Adipose tissue (tissue), 3 donors: ENCODE results near the gene ALAD. TPM values are rescaled to one million over a fixed set of nuclear protein-coding genes. Genes with fewer than 3 reads are reported as not detected.
"Not testable (repeated sequence)": the region's sequence is repeated elsewhere in the genome, so short reads cannot be mapped to it uniquely, and the experiment has no call there.

Experiments
- H3K27ac ChIP-seq: one replicate; pipeline ENCODE4 v1.5.1; 2013; ENCODE audit warnings: low read depth, low read length
- WGBS, 3 donors: extraction: QIAGEN DNeasy Blood & Tissue Kit; methylation state at CpG; one replicate each; pipeline ENCODE4 v1.1.7; 2013; 5-methylcytosine and 5-hydroxymethylcytosine counted together
- polyA plus RNA-seq, 3 donors: library from polyadenylated mRNA; stranded (reverse); fragments of 200-250 nt; gene quantifications; one replicate each; pipeline ENCODE4 v1.2.3, GENCODE V29; 2013
- donor health status: healthy with polysubstance abuse.
- donor health status: Bipolar disorder and iron deficiency.
- donor health status: healthy.

ALAD gene
- polyA plus RNA-seq = 10 to 100 TPM; 32.5 to 56.7 (median 40.1) TPM

GRCh38 chr9:113401027-113401792, at the start of gene ALAD:
Gene ALAD, minus strand, starts transcription at chr9:113401284. Its CDS starts 7,725 bp downstream, at chr9:113393559.
- no peak within 1 kb of the TSS for H3K27ac ChIP-seq
- WGBS, 3 donors = 2% methylated on average over 45 to 50 of the region's 50 CpGs

DNA sequence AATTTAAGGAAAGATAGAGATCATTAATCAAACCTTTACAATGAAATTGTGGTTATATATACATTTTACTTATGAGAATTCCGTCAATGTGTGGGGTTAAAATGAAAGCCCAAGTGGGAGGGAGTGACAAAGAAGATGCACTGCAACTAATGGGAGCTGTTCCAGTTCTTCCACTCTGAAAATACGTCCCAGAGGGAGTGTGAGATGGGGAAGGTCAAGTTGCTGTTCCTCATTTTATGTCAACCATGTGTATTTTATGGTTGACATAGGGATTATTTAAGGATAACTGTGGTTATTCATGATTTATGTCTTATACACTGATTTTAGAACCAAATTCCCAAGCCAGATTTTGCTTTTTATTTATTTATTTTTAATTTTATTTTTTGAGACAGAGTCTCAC, 48.3 kb upstream of the ALAD start:
- H3K27ac ChIP-seq = no peak overlapping the region
- WGBS, 3 donors = 39 to 73% (median 59%) methylated on average over 2 of the region's 2 CpGs

DNA sequence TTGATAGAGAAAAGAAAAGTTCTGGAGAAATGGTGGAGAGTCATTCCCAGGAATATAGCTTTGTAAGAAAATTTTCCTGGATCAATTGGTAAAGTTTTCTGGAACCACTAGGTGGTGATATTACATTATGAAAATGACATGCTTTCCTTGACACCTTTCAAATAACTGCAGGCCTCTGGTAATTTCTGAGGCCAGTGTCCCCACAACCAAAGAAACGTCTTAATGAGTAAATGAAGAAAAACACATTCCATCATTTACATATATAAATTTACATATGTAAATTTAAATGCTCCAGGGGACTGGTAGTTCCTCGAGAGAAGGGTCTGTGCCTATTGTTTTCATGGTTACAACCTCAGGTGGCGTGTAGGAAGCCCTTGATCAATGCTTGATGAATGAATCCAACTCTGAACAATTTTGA, 45.2 kb upstream of the ALAD start:
- no peak overlapping the region for H3K27ac ChIP-seq
- 56 to 60% (median 60%) methylated on average over 3 of the region's 3 CpGs for WGBS, 3 donors

DNA sequence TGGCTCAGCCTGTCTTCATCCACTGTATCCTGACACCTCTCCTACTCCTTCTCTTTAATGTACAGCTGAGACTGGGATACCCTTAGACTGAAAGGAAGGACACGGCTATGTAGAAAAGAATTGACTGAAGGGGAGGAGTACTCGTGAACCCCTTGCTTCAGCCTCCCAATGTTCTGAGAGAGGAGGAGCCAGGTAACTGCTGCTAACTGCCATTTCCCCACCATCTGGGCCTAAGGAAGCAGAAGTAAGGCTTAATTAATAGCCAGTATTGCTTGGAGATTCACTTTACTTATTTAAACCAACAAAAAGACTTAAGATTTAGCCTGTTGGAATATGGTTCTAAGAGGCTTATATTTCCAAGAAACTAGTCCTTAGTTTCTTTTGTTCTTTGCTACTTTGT, 43.7 kb upstream of the ALAD start:
- H3K27ac ChIP-seq = no peak overlapping the region
- WGBS, 3 donors = 55 to 87% (median 61%) methylated on average over 2 of the region's 2 CpGs

- H3K27ac ChIP-seq = not testable (repeated sequence)
- 80 to 97% (median 83%) methylated on average over 1 of the region's 1 CpG for WGBS, 3 donors
Measured at GRCh38 chr9:113437716-113438115, 36.6 kb upstream of the ALAD start.

- WGBS, 3 donors = 77 to 79% (median 77%) methylated on average over 4 of the region's 4 CpGs
- no peak overlapping the region for H3K27ac ChIP-seq
Measured at GRCh38 chr9:113436728-113437515, 35.8 kb upstream of the ALAD start.

DNA sequence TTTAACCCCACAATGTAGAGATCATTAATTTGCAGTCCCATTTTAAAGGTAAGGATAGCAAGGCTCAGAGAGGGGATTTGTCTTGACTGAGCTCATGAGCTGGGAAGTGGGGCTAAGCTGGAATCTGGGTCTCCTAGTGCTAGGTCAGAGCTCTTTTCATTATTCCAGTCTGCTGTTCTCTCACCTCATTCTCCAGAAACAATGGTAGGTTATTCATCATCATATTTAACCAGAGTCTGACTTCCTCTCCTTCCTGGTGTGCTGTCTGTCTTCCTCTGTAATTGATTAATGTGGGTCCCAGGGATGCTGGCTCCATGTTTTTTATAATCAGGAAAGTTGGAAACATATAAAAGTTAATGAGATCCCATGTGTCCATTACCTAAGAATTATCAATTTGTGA, 30.1 kb upstream of the ALAD start:
- no peak overlapping the region for H3K27ac ChIP-seq

DNA sequence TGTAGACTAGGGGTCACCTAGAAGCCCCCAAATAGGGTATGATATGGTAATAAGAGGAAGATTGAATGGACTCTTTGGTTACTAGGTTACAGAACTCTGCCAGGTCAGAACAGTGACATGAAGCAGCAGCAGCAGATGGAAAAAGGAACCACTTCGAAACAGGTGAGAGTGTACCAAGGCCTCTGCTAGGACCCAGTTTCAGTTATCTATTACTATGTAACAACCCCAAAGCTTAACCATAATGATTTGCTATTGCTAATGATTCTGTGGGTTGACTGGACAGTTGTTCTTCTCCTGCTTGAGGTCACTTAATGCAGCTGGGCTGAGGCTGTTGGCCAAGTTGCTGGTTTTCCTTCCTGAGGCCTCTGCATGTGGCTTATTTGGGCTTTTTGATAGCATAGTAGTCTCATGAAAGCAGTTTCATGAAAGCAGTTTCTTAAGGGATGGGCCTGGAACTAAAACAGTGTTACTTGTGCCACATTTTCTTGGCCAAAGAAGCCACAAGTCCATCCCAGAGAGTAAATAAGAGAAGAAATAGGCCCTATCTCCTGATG, 27.1 kb upstream of the ALAD start:
- H3K27ac ChIP-seq = no peak overlapping the region
- 80 to 89% (median 83%) methylated on average over 1 of the region's 1 CpG for WGBS, 3 donors

- WGBS, 3 donors = 93 to 98% (median 93%) methylated on average over 2 of the region's 2 CpGs
Measured at GRCh38 chr9:113427629-113428028, 26.5 kb upstream of the ALAD start.

DNA sequence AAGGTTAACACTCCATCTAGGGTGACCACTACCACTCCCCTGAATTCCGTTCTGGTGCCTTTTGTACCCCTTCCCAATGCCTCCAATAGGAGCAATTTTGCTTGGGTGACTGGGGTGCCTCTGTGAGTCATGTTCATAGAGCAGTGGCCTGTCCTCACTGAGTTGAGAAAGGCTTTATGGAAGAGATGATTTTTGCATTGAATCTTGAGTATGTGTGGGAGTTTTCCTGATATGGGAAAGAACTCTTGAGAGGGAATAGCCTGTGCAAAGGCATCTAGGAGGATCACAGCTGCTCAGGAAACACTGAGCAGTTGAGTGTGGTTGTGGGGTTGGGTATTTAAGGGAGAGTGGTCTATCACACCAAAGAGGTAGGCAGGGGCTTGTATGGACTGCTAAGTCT, 25.6 kb upstream of the ALAD start:
- H3K27ac ChIP-seq = no peak overlapping the region
- WGBS, 3 donors = 38 to 82% (median 56%) methylated on average over 1 of the region's 1 CpG

More at GRCh38 chr9:113427629-113428028, 26.5 kb upstream of the ALAD start:
- H3K27ac ChIP-seq = no peak overlapping the region

GRCh38 chr9:113425072-113425471, 24.0 kb upstream of the ALAD start:
- no peak overlapping the region for H3K27ac ChIP-seq
- 31 to 59% (median 31%) methylated on average over 2 of the region's 2 CpGs for WGBS, 3 donors

- H3K27ac ChIP-seq = no peak overlapping the region
- 69 to 76% (median 70%) methylated on average over 3 of the region's 3 CpGs for WGBS, 3 donors
Measured at GRCh38 chr9:113421726-113422125, 20.6 kb upstream of the ALAD start.

DNA sequence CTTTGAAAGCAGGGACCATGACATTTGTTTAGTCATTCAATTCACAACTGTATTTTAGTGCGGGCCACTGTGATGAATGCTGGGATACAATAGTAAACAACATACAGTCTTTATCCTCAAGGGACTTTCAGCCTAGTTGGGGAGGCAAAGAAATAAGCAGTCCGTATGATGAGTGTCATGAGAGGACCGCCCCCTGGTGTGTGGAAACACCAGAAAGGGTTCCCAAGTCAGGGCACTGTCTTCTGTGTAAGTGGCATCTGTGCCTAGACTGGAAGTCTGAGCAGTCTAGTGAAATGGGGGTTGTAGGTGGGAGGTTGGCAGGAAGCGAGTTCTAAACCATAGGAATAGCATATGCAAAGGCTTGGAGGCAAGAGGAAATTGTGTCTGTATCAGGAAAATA, 16.3 kb upstream of the ALAD start:
- WGBS, 3 donors = 72 to 77% (median 74%) methylated on average over 4 of the region's 4 CpGs
- H3K27ac ChIP-seq = no peak overlapping the region

DNA sequence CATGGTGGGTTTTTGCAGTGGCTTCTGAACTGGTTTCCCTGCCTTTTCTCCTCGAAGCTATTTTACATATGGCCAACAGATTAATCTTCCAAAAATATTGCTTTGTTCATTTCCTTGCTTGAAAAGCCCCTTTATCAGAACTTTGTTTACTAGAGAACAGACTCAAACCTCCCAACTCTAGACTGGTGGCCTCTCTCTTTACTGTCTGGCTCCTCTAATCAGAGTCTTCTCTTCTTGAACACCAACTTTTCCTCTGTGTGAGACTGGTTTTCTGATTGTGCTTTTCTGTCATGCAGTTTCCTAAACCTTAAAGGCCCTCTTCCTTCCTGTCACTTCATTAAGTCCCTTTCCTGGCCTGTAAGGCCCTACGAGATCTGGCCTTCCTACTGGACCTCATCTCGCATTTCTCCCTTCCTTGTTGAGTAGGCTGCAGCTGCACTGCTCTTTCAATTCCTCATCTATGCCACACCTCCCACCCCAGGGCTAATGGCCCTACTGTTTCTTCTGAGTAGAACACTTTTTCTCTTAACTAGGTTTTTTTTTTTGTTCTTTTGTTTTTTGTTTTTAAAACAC, 15.2 kb upstream of the ALAD start:
- WGBS, 3 donors = 38 to 58% (median 53%) methylated on average over 3 of the region's 3 CpGs
- no peak overlapping the region for H3K27ac ChIP-seq

DNA sequence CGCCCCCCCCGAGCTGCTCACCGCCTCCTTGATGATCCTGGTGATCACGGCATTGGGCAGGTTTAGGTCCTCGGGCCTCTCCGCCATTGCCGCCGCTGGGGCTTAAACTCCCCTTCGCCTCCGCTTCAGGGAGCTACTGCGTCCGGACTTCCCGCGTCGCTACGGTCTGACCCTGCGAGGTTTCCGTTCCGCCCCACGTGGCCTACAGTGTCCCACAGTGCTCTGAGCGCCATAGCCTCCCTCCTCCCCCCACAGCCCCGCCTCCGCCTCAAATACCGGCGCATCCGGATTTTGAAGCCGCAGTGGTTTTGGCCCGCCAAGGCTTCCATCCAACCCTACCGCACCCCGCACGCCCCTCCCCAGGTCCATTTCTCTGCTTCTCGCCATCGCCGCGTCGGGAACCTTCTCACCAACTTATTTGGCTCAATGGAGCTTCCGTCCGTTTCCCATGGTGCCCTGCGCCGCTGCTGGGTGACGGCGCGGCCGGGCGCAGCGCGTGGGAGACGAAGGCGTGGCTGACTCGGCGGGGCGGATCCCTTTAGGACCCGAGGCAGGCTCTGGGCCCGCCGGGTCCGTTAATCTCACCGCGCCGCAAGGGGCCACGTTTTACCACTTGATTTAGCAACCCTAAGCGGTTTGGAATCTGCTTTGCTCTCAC, 9.3 kb upstream of the ALAD start, which contains the start of the genes C9orf43 and POLE3:
TSS of gene C9orf43 (plus strand) at position 541 of the 658 bp plus-strand sequence. CDS start 2,747 bp downstream, outside the sequence.
TSS of gene POLE3 (minus strand) at position 469 of the 658 bp plus-strand sequence. CDS start at position 87, 382 bp downstream.
- WGBS, 3 donors = 0 to 1% (median 0%) methylated on average over 61 of the region's 61 CpGs
- H3K27ac ChIP-seq = peak within 1 kb of the TSS; percentile 67

GRCh38 chr9:113409883-113410206, 8.8 kb upstream of the ALAD start:
- no peak overlapping the region for H3K27ac ChIP-seq
- WGBS, 3 donors = 0 to 1% (median 0%) methylated on average over 19 to 20 of the region's 20 CpGs

- WGBS, 3 donors = 26 to 39% (median 36%) methylated on average over 10 of the region's 10 CpGs
- no peak overlapping the region for H3K27ac ChIP-seq
Measured at GRCh38 chr9:113409481-113409880, 8.4 kb upstream of the ALAD start.

DNA sequence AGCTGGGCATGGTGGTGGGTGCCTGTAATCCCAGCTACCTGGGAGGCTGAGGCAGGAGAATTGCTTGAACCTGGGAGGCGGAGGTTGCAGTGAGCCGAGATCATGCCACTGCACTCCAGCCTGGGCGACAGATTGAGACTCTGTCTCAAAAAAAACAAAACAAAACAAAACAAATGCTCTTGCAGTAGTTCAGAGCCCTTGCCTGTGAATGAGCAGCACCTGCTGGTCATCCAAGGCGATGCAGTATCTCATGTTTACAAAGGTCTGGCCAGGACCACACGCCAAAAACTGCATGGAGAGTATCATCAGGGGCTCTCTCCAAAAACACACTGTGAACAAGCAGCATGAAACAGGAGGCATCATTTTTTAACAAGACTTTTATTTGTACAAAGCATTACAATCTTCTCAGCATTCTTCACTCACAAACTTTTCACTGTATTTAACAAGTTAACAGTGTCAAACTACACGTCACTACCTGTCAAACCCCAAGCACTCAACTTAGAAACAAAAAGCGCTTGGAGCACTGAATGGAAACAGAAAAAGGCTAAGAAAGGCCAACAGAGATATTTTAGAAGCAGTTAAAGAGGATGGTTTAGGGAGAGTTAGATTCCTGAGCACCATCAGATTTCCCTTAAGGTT, 5.9 kb upstream of the ALAD start:
- 24 to 34% (median 32%) methylated on average over 6 to 7 of the region's 7 CpGs for WGBS, 3 donors

More for the DNA sequence above, 5.9 kb upstream of the ALAD start:
- not testable (repeated sequence) for H3K27ac ChIP-seq
